ENCODE data around the gene CNOT6L.

GRCh38 chr4:77845929-77846328 lies 26.8 kb upstream of the CNOT6L start:
- TF ChIP-seq, protein P1, sequence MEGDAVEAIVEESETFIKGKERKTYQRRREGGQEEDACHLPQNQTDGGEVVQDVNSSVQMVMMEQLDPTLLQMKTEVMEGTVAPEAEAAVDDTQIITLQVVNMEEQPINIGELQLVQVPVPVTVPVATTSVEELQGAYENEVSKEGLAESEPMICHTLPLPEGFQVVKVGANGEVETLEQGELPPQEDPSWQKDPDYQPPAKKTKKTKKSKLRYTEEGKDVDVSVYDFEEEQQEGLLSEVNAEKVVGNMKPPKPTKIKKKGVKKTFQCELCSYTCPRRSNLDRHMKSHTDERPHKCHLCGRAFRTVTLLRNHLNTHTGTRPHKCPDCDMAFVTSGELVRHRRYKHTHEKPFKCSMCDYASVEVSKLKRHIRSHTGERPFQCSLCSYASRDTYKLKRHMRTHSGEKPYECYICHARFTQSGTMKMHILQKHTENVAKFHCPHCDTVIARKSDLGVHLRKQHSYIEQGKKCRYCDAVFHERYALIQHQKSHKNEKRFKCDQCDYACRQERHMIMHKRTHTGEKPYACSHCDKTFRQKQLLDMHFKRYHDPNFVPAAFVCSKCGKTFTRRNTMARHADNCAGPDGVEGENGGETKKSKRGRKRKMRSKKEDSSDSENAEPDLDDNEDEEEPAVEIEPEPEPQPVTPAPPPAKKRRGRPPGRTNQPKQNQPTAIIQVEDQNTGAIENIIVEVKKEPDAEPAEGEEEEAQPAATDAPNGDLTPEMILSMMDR (IDR thresholded peaks at IDR 0.05) = no peak
- no peak for TF ChIP-seq POLR2A (IDR thresholded peaks at IDR 0.05)
